ENCODE data around the gene CD200.
A peak's percentile ranks its signal among the peaks of the same experiment; 100 is the strongest.

The CD200 gene

GRCh38 chr3:112333002-112333380, at the start of gene CD200:
CD200 (plus strand) TSS chr3:112333156; CDS start chr3:112333213, 57 bp downstream.
- DNase-seq (ENCODE audit: low spot score): peak; percentile 63

GRCh38 chr3:112289011-112289410, 43.9 kb upstream of the CD200 start:
- DNase-seq (ENCODE audit: low spot score): no peak

- DNase-seq (ENCODE audit: low spot score): peak; percentile 77
Measured at GRCh38 chr3:112293368-112294321, 39.3 kb upstream of the CD200 start, which contains the start of gene SLC9C1. SLC9C1 (minus strand) TSS chr3:112294216; CDS start chr3:112286791, 7,425 bp downstream.

- DNase-seq (ENCODE audit: low spot score): no peak
Measured at GRCh38 chr3:112297714-112298113, 35.2 kb upstream of the CD200 start.

- DNase-seq (ENCODE audit: low spot score): no peak
Measured at GRCh38 chr3:112298781-112299180, 34.2 kb upstream of the CD200 start.

GRCh38 chr3:112302150-112302830, 30.7 kb upstream of the CD200 start:
- no peak for DNase-seq (ENCODE audit: low spot score)

GRCh38 chr3:112302881-112303763, 29.8 kb upstream of the CD200 start:
- no peak for DNase-seq (ENCODE audit: low spot score)

- DNase-seq (ENCODE audit: low spot score): peak; percentile 26
Measured at GRCh38 chr3:112303764-112304325, 29.1 kb upstream of the CD200 start.

GRCh38 chr3:112304611-112305010, 28.3 kb upstream of the CD200 start:
- DNase-seq (ENCODE audit: low spot score): peak; percentile 11

- no peak for DNase-seq (ENCODE audit: low spot score)
Measured at GRCh38 chr3:112306825-112307224, 26.1 kb upstream of the CD200 start.

GRCh38 chr3:112307557-112307956, 25.4 kb upstream of the CD200 start:
- DNase-seq (ENCODE audit: low spot score): no peak

GRCh38 chr3:112308151-112308911, 24.6 kb upstream of the CD200 start:
- peak; percentile 40 for DNase-seq (ENCODE audit: low spot score)

- no peak for DNase-seq (ENCODE audit: low spot score)
Measured at GRCh38 chr3:112314649-112315048, 18.3 kb upstream of the CD200 start.

- DNase-seq (ENCODE audit: low spot score): no peak
Measured at GRCh38 chr3:112315791-112316190, 17.2 kb upstream of the CD200 start.

GRCh38 chr3:112319516-112320276, 13.3 kb upstream of the CD200 start:
- no peak for DNase-seq (ENCODE audit: low spot score)

GRCh38 chr3:112320691-112321090, 12.3 kb upstream of the CD200 start:
- no peak for DNase-seq (ENCODE audit: low spot score)

GRCh38 chr3:112321867-112322652, 10.9 kb upstream of the CD200 start:
- DNase-seq (ENCODE audit: low spot score): no peak

- DNase-seq (ENCODE audit: low spot score): peak; percentile 71
Measured at GRCh38 chr3:112327371-112327951, 5.5 kb upstream of the CD200 start.

GRCh38 chr3:112331851-112332250, 1.1 kb upstream of the CD200 start:
- DNase-seq (ENCODE audit: low spot score): no peak
